SK-N-MC (cell line): Measurements from ENCODE around the gene FAM237B.
"Not testable (repeated sequence)": the region's sequence is repeated elsewhere in the genome, so short reads cannot be mapped to it uniquely, and the experiment has no call there.

ENCODE experiments used
- DNase-seq: peaks from one replicate; pipeline ENCODE4 v3.0.0-alpha.2; 2011; ENCODE audit warnings: low read depth, low spot score
- H3K27ac ChIP-seq: fragments of 200-600 bp; sonication (generic); 2 replicates; pipeline ENCODE4 v1.5.1; 2016; ENCODE audit warnings: mixed run types
- H3K36me3 ChIP-seq: fragments of 200-600 bp; sonication (generic); 2 replicates; pipeline ENCODE4 v1.6.1; 2017; ENCODE audit warnings: antibody characterized with exemption, low read length, mixed read lengths; ENCODE audit not compliant: insufficient read depth
- H3K4me3 ChIP-seq: fragments of 200-600 bp; sonication (generic); 2 replicates; pipeline ENCODE4 v1.5.1; 2016
- H3K9ac ChIP-seq: fragments of 200-600 bp; sonication (generic); 2 replicates; pipeline ENCODE4 v1.8.0; 2017; ENCODE audit warnings: mixed run types, mixed read lengths; ENCODE audit not compliant: insufficient read length
- H3K9me3 ChIP-seq: fragments of 200-600 bp; sonication (generic); 2 replicates; pipeline ENCODE4 v1.6.1; 2017; ENCODE audit warnings: low read depth, mild to moderate bottlenecking, antibody characterized with exemption, low read length, moderate library complexity, mixed read lengths
- EZH2 ChIP-seq: fragments of 200-600 bp; sonication (generic); IDR thresholded peaks from one replicate; pipeline ENCODE4 v1.6.1; 2017; ENCODE audit warnings: antibody characterized with exemption
- FOXP2 ChIP-seq: optimal IDR thresholded peaks from 2 replicates; pipeline ENCODE3; 2011; ENCODE audit warnings: mild to moderate bottlenecking, moderate library complexity; ENCODE audit not compliant: insufficient read depth; ENCODE audit errors: extremely low read length, control extremely low read depth
- POLR2AphosphoS5 ChIP-seq: IDR thresholded peaks from 2 replicates; pipeline ENCODE4 v1.6.1; 2012; ENCODE audit warnings: mild to moderate bottlenecking, low read depth, low read length, borderline replicate concordance

The FAM237B gene

GRCh38 chr7:90320801-90321494 is at the start of gene FAM237B:
FAM237B (minus strand) TSS chr7:90321304; CDS start chr7:90319748, 1,556 bp downstream.
- H3K4me3 ChIP-seq: no peak within 1 kb of the TSS

DNA sequence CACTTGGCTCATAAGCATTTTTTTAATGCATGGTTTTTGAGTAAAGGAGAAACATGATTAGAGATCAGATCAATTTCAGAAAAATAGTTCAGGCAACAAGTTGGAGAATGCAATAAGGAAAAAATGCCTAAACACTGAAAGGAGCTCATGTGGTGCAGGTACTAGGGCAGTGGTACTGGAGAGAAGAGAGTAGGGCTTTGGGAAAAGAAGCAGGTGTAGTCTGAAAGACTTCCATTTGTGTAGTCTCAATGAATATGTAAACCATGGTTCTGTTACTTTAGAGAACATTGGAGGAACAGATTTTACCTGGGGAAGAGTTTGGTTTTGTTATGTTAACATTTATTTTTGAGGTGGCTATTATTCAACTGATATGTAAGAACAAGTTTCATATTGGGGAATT is 30.9 kb upstream of the FAM237B start:
- no peak for TF ChIP-seq EZH2
- no peak for TF ChIP-seq FOXP2
- TF ChIP-seq POLR2AphosphoS5: no peak
- H3K36me3 ChIP-seq: peaks cover 63% of the 10 kb centered on the region
- H3K4me3 ChIP-seq: no peak overlapping the region

More at GRCh38 chr7:90320801-90321494, at the start of gene FAM237B:
- Histone ChIP-seq H3K27ac (no peak within 1 kb of the TSS), H3K9me3 (no peaks in the 10 kb centered on the region), H3K9ac (no peak within 1 kb of the TSS), H3K36me3 (no peaks in the 10 kb centered on the region)
- TF ChIP-seq POLR2AphosphoS5: no peak
- no peak for DNase-seq

DNA sequence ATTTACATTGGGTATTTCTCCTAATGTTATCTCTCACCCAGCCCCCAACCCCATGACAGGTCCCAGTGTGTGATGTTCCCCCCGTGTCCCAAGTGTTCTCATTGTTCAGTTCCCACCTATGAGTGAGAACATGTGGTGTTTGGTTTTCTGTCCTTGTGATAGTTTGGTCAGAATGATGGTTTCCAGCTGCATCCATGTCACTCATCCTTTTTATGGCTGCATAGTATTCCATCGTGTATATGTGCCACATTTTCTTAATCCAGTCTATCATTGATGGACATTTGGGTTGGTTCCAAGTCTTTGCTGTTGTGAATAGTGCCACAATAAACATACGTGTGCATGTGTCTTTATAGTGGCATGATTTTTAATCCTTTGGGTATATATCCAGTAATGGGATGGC is 28.9 kb upstream of the FAM237B start:
- not testable (repeated sequence) for H3K9ac ChIP-seq, H3K9me3 ChIP-seq, H3K4me3 ChIP-seq, DNase-seq, H3K27ac ChIP-seq
- peaks cover 44% of the 10 kb centered on the region for H3K36me3 ChIP-seq

More for the DNA sequence above, 30.9 kb upstream of the FAM237B start:
- no peak overlapping the region for H3K27ac ChIP-seq
- H3K9ac ChIP-seq: no peak overlapping the region
- H3K9me3 ChIP-seq: peaks cover 5% of the 10 kb centered on the region
- no peak for DNase-seq

GRCh38 chr7:90349305-90349704 is 28.2 kb upstream of the FAM237B start:
- peaks cover 2% of the 10 kb centered on the region; the same call in 1 of the 2 replicates for H3K9me3 ChIP-seq
- no peak overlapping the region for H3K9ac ChIP-seq
- peaks cover 36% of the 10 kb centered on the region for H3K36me3 ChIP-seq
- H3K4me3 ChIP-seq: no peak overlapping the region
- no peak overlapping the region for H3K27ac ChIP-seq
- no peak for DNase-seq
- TF ChIP-seq FOXP2 (no peak), POLR2AphosphoS5 (no peak), EZH2 (no peak)

GRCh38 chr7:90347759-90348158 is 26.7 kb upstream of the FAM237B start:
- Histone ChIP-seq H3K4me3 (peak overlapping the region; percentile 81), H3K27ac (no peak overlapping the region), H3K9ac (peak overlapping the region; percentile 83), H3K36me3 (peaks cover 21% of the 10 kb centered on the region), H3K9me3 (0 out of 2 replicates have a peak, but pooled peaks cover 2% of the 10 kb centered on the region)
- TF ChIP-seq POLR2AphosphoS5 (no peak), EZH2 (no peak), FOXP2 (no peak)
- no peak for DNase-seq

DNA sequence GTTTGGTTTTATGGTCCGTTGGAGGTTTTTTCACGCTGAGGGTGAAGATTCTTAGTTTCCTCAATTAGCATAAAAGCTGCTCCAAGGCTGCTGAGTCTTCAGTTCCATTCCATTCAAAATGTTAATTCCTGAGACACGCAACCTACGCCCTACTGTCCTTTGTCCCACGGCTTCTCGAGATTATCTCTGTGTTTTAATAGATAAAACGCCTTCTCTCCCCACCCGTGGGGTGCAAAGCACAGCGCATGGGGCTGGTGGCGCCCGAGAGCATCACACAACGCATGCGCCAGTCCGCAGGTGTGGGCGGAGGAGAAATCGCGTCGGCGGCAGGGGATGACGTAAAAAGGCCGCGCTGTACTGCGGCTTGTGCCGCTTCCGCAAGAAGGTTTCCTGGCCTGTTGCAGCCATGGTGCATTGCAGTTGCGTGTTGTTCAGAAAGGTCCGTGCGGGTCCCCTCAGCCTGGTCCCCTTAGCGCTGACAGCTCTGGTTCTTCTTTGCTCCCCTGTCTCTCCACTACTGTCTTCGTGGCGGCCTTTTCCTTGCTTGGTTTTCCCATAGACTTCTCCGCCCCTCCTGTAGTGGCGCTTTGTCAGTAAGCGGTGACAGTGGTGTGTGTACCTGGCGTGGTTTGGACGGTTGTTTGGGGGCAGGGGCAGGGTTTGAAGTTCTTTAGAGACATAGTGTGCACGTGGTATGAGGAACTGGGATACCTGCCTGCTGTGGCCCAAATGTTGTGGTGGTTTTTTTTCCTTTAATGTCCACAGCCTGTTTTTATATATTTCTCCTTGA is 25.4 kb upstream of the FAM237B start, which contains the start of gene GTPBP10:
Gene GTPBP10, plus strand, starts transcription at position 381 of the 790 bp plus-strand sequence. Its CDS starts 26 bp downstream, at position 407.
- peak within 1 kb of the TSS; percentile 83 for H3K9ac ChIP-seq
- peaks cover 11% of the 10 kb centered on the region for H3K36me3 ChIP-seq
- peak within 1 kb of the TSS; percentile 81 for H3K4me3 ChIP-seq
- H3K27ac ChIP-seq: peak within 1 kb of the TSS; percentile 95
- H3K9me3 ChIP-seq: no peaks in the 10 kb centered on the region
- DNase-seq: peak; percentile 84
- peak; percentile 96 for TF ChIP-seq POLR2AphosphoS5
- TF ChIP-seq FOXP2: peak; percentile 83
- TF ChIP-seq EZH2: no peak

GRCh38 chr7:90345595-90346335 is 24.7 kb upstream of the FAM237B start:
- Histone ChIP-seq H3K27ac (peak overlapping the region; percentile 95), H3K9ac (peak overlapping the region; percentile 83), H3K4me3 (peak overlapping the region; percentile 81), H3K9me3 (no peaks in the 10 kb centered on the region), H3K36me3 (peaks cover 11% of the 10 kb centered on the region)
- DNase-seq: no peak
- TF ChIP-seq FOXP2 (no peak), POLR2AphosphoS5 (no peak; the same call in 1 of the 2 replicates), EZH2 (no peak)

DNA sequence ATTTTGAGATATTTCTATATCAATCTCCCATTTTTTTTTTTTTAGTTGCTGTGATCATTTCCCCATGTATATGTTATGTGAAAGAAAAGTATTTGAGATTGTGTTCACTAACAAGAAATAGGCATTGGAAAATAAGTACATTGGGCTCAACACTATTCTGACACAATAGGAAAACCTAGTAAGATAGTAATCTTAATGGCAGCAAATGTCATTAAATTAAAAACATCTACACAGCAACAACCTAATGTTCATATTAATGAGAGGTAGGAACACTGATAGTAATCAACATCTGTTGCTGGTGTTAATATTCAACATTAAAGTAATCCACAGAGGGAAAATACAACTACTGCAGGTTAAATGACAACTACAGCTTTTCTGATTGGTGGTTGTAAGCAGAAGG is 23.9 kb upstream of the FAM237B start:
- no peak overlapping the region for H3K4me3 ChIP-seq
- no peak overlapping the region for H3K9ac ChIP-seq

More for the DNA sequence above, 23.9 kb upstream of the FAM237B start:
- Histone ChIP-seq H3K9me3 (no peaks in the 10 kb centered on the region), H3K27ac (peak overlapping the region; percentile 95; the same call in 1 of the 2 replicates), H3K36me3 (peaks cover 11% of the 10 kb centered on the region)
- DNase-seq: no peak
- no peak for TF ChIP-seq FOXP2
- TF ChIP-seq EZH2: no peak
- no peak for TF ChIP-seq POLR2AphosphoS5
